ENCODE results near the gene SORCS2. TPM values are rescaled to one million over a fixed set of nuclear protein-coding genes. Genes with fewer than 3 reads are reported as not detected.

Gene SORCS2
- total and polyA plus RNA-seq, 2 of the 13 experiments (the other 11 are each of a cell fraction or from before 2014, with no cell fraction given): 0.82 to 1.0 TPM

DNA sequence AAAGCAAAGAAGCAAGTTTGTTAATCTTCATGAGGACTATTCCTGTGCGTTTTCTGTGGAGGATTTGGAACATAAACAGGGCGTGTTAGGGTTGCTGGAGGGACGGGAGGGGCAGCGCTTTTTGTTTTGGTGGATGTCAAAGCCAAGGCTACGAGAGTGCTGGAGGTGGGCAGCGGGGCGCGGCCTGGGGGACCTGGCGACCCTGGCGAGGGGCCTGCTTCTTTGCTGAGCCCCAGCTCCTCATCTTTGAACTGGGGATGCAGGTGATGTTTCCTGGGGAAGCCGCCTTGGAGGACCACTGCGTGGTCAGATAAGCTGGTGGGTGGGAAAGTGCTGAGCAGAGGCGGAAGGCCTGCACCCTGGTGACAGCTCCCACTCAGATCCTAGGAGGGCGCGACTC, 55.2 kb downstream of the SORCS2 start:
- H3K79me2 ChIP-seq (ENCODE audit: insufficient read depth, low read length): no peaks in the 10 kb centered on the region
- CTCF ChIA-PET (ENCODE audit: low intra/inter-chr PET ratio, low total read pairs): no interaction called here
- in situ Hi-C loops (cut with HindIII; ENCODE audit: extremely low pct_ligation_motif_present, low pct_unique_long_range_greater_than_20kb) (no loop called here), intact Hi-C loops (cut with micrococcal nuclease; ENCODE audit: unreplicated experiment) (no loop called here)
- WGBS (ENCODE audit: low lambda C conversion rate): 36% methylated on average over 10 of the region's 15 CpGs
- no TSS peak for BruUV-seq (replicated peaks)
- H4K20me1 ChIP-seq (ENCODE audit: insufficient read depth, low read length): no peaks in the 10 kb centered on the region; the same call in 1 of the 2 replicates
- no peak overlapping the region for H3K4me2 ChIP-seq (ENCODE audit: low read depth, low read length)
- no peak overlapping the region for H3K9ac ChIP-seq (ENCODE audit: insufficient read depth, low read depth, low read length)
- DNase-seq (ENCODE audit: low spot score) (no peak), FAIRE-seq (no peak), ATAC-seq (no peak)
- no peak overlapping the region for H2AFZ ChIP-seq (ENCODE audit: low read length)
- no peak overlapping the region for H3K27ac ChIP-seq (ENCODE audit: extremely low read length, insufficient read depth, low read length)
- no peaks in the 10 kb centered on the region for H3K9me3 ChIP-seq (ENCODE audit: low read length)
- no peak overlapping the region for H3K4me3 ChIP-seq (replicated peaks in 1 of 3; ENCODE audit: insufficient read depth in 1 of 3, low read depth in 2 of 3, low read length in 3 of 3)
- peaks cover 6 to 34% of the 10 kb centered on the region in 2 experiments; a peak in 3 of 5 replicates for H3K27me3 ChIP-seq (ENCODE audit: control insufficient read depth in 1 of 2, insufficient read depth in 2 of 2, low read length in 2 of 2)
- no peaks in the 10 kb centered on the region for H3K36me3 ChIP-seq (replicated peaks in 1 of 2; ENCODE audit: control insufficient read depth in 1 of 2, insufficient read depth in 2 of 2, low read length in 2 of 2)
- no peaks in the 10 kb centered on the region for H3K4me1 ChIP-seq (ENCODE audit: insufficient read depth, low read length)
- POLR2A ChIA-PET: no interaction called here
- TF ChIP-seq MEF2D (CRISPR knock-in tag; IDR thresholded peaks at IDR 0.05): no peak
- TF ChIP-seq AGO1 (IDR thresholded peaks at IDR 0.05; ENCODE audit: low read depth, low read length, poor library complexity, severe bottlenecking): no peak
- TF ChIP-seq RFXANK (CRISPR knock-in tag; IDR thresholded peaks at IDR 0.05): no peak
- TF ChIP-seq ZNF160 (CRISPR knock-in tag; IDR thresholded peaks at IDR 0.05): no peak
- TF ChIP-seq, protein P1, sequence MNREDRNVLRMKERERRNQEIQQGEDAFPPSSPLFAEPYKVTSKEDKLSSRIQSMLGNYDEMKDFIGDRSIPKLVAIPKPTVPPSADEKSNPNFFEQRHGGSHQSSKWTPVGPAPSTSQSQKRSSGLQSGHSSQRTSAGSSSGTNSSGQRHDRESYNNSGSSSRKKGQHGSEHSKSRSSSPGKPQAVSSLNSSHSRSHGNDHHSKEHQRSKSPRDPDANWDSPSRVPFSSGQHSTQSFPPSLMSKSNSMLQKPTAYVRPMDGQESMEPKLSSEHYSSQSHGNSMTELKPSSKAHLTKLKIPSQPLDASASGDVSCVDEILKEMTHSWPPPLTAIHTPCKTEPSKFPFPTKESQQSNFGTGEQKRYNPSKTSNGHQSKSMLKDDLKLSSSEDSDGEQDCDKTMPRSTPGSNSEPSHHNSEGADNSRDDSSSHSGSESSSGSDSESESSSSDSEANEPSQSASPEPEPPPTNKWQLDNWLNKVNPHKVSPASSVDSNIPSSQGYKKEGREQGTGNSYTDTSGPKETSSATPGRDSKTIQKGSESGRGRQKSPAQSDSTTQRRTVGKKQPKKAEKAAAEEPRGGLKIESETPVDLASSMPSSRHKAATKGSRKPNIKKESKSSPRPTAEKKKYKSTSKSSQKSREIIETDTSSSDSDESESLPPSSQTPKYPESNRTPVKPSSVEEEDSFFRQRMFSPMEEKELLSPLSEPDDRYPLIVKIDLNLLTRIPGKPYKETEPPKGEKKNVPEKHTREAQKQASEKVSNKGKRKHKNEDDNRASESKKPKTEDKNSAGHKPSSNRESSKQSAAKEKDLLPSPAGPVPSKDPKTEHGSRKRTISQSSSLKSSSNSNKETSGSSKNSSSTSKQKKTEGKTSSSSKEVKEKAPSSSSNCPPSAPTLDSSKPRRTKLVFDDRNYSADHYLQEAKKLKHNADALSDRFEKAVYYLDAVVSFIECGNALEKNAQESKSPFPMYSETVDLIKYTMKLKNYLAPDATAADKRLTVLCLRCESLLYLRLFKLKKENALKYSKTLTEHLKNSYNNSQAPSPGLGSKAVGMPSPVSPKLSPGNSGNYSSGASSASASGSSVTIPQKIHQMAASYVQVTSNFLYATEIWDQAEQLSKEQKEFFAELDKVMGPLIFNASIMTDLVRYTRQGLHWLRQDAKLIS (CRISPR knock-in tag; IDR thresholded peaks at IDR 0.05): no peak
- TF ChIP-seq, protein P2, sequence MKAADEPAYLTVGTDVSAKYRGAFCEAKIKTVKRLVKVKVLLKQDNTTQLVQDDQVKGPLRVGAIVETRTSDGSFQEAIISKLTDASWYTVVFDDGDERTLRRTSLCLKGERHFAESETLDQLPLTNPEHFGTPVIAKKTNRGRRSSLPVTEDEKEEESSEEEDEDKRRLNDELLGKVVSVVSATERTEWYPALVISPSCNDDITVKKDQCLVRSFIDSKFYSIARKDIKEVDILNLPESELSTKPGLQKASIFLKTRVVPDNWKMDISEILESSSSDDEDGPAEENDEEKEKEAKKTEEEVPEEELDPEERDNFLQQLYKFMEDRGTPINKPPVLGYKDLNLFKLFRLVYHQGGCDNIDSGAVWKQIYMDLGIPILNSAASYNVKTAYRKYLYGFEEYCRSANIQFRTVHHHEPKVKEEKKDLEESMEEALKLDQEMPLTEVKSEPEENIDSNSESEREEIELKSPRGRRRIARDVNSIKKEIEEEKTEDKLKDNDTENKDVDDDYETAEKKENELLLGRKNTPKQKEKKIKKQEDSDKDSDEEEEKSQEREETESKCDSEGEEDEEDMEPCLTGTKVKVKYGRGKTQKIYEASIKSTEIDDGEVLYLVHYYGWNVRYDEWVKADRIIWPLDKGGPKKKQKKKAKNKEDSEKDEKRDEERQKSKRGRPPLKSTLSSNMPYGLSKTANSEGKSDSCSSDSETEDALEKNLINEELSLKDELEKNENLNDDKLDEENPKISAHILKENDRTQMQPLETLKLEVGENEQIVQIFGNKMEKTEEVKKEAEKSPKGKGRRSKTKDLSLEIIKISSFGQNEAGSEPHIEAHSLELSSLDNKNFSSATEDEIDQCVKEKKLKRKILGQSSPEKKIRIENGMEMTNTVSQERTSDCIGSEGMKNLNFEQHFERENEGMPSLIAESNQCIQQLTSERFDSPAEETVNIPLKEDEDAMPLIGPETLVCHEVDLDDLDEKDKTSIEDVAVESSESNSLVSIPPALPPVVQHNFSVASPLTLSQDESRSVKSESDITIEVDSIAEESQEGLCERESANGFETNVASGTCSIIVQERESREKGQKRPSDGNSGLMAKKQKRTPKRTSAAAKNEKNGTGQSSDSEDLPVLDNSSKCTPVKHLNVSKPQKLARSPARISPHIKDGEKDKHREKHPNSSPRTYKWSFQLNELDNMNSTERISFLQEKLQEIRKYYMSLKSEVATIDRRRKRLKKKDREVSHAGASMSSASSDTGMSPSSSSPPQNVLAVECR (CRISPR knock-in tag; IDR thresholded peaks at IDR 0.05; ENCODE audit: borderline replicate concordance): no peak
- TF ChIP-seq ZNF24 (IDR thresholded peaks at IDR 0.05): no peak
- no peak for TF ChIP-seq ZBTB38 (CRISPR knock-in tag; IDR thresholded peaks at IDR 0.05)
- no peak for TF ChIP-seq ZNF598 (CRISPR knock-in tag; IDR thresholded peaks at IDR 0.05; ENCODE audit: borderline replicate concordance)
- TF ChIP-seq, protein P3, sequence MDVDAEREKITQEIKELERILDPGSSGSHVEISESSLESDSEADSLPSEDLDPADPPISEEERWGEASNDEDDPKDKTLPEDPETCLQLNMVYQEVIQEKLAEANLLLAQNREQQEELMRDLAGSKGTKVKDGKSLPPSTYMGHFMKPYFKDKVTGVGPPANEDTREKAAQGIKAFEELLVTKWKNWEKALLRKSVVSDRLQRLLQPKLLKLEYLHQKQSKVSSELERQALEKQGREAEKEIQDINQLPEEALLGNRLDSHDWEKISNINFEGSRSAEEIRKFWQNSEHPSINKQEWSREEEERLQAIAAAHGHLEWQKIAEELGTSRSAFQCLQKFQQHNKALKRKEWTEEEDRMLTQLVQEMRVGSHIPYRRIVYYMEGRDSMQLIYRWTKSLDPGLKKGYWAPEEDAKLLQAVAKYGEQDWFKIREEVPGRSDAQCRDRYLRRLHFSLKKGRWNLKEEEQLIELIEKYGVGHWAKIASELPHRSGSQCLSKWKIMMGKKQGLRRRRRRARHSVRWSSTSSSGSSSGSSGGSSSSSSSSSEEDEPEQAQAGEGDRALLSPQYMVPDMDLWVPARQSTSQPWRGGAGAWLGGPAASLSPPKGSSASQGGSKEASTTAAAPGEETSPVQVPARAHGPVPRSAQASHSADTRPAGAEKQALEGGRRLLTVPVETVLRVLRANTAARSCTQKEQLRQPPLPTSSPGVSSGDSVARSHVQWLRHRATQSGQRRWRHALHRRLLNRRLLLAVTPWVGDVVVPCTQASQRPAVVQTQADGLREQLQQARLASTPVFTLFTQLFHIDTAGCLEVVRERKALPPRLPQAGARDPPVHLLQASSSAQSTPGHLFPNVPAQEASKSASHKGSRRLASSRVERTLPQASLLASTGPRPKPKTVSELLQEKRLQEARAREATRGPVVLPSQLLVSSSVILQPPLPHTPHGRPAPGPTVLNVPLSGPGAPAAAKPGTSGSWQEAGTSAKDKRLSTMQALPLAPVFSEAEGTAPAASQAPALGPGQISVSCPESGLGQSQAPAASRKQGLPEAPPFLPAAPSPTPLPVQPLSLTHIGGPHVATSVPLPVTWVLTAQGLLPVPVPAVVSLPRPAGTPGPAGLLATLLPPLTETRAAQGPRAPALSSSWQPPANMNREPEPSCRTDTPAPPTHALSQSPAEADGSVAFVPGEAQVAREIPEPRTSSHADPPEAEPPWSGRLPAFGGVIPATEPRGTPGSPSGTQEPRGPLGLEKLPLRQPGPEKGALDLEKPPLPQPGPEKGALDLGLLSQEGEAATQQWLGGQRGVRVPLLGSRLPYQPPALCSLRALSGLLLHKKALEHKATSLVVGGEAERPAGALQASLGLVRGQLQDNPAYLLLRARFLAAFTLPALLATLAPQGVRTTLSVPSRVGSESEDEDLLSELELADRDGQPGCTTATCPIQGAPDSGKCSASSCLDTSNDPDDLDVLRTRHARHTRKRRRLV (CRISPR knock-in tag; IDR thresholded peaks at IDR 0.05): no peak
- no peak for TF ChIP-seq NFIB (CRISPR knock-in tag; IDR thresholded peaks at IDR 0.05; ENCODE audit: borderline replicate concordance)
